HEK293T (cell line): ENCODE measurements around the gene MYRF.

ENCODE experiments used
- CTCF ChIA-PET: fragments of 350-600 bp; formaldehyde crosslinking; extraction: SDS; loops from one replicate; lab custom pipeline; 2021; ENCODE audit warnings: antibody characterized with exemption, inconsistent platforms; lab: Yijun Ruan, JAX
- POLR2A ChIA-PET: fragments of 350-600 bp; formaldehyde crosslinking; extraction: SDS; loops from one replicate; lab custom pipeline; 2020; ENCODE audit warnings: antibody characterized with exemption, inconsistent platforms; lab: Yijun Ruan, JAX
- DNase-seq: peaks from one replicate; pipeline ENCODE4 v3.0.0; 2012; ENCODE audit warnings: mixed read lengths; ENCODE audit errors: extremely low spot score
- ARNT ChIP-seq: fragments of 450-650 bp; IDR thresholded peaks from 2 replicates; pipeline ENCODE4 v1.6.1; 2017; ENCODE audit warnings: mild to moderate bottlenecking
- BHLHE40 ChIP-seq: fragments of 450-650 bp; IDR thresholded peaks from 2 replicates; pipeline ENCODE4 v1.6.1; 2016; ENCODE audit warnings: mild to moderate bottlenecking, moderate library complexity, borderline replicate concordance
- CTBP1 ChIP-seq: fragments of 450-650 bp; IDR thresholded peaks from 2 replicates; pipeline ENCODE4 v1.6.1; 2016; ENCODE audit warnings: borderline replicate concordance
- ELF4 ChIP-seq: fragments of 450-650 bp; IDR thresholded peaks from 2 replicates; pipeline ENCODE4 v1.6.1; 2017; ENCODE audit warnings: antibody characterized with exemption
- FOXA1 ChIP-seq: fragments of 450-650 bp; IDR thresholded peaks from 2 replicates; pipeline ENCODE4 v1.6.1; 2016; ENCODE audit warnings: mild to moderate bottlenecking
- FOXK2 ChIP-seq: fragments of 450-650 bp; IDR thresholded peaks from 2 replicates; pipeline ENCODE4 v1.6.1; 2016; ENCODE audit warnings: mild to moderate bottlenecking
- FOXM1 ChIP-seq: fragments of 450-650 bp; IDR thresholded peaks from 2 replicates; pipeline ENCODE4 v1.6.1; 2017; ENCODE audit warnings: mild to moderate bottlenecking, borderline replicate concordance
- HDGF ChIP-seq: fragments of 450-650 bp; IDR thresholded peaks from 2 replicates; pipeline ENCODE4 v1.6.1; 2017; ENCODE audit warnings: antibody characterized with exemption, borderline replicate concordance
- L3MBTL2 ChIP-seq: fragments of 450-650 bp; conservative IDR thresholded peaks from 2 replicates; pipeline ENCODE4 v1.6.1; 2016; ENCODE audit warnings: mild to moderate bottlenecking
- LEF1 ChIP-seq: fragments of 450-650 bp; IDR thresholded peaks from 2 replicates; pipeline ENCODE4 v1.6.1; 2017; ENCODE audit warnings: mild to moderate bottlenecking, borderline replicate concordance
- NFRKB ChIP-seq: fragments of 450-650 bp; IDR thresholded peaks from 2 replicates; pipeline ENCODE4 v1.6.1; 2016; ENCODE audit warnings: mild to moderate bottlenecking, moderate library complexity
- SP1 ChIP-seq: fragments of 450-650 bp; IDR thresholded peaks from 2 replicates; pipeline ENCODE4 v1.6.1; 2017
- SUZ12 ChIP-seq: fragments of 450-650 bp; IDR thresholded peaks from 2 replicates; pipeline ENCODE4 v1.6.1; 2016; ENCODE audit warnings: mild to moderate bottlenecking
- TARDBP ChIP-seq: fragments of 450-650 bp; IDR thresholded peaks from 2 replicates; pipeline ENCODE4 v1.6.1; 2016
- ZNF384 ChIP-seq: fragments of 450-650 bp; IDR thresholded peaks from 2 replicates; pipeline ENCODE4 v1.6.1; 2016
- TF ChIP-seq, protein P1 (sequence below): fragments of 450-650 bp; IDR thresholded peaks from 2 replicates; pipeline ENCODE4 v1.6.1; 2016

The MYRF gene

DNA sequence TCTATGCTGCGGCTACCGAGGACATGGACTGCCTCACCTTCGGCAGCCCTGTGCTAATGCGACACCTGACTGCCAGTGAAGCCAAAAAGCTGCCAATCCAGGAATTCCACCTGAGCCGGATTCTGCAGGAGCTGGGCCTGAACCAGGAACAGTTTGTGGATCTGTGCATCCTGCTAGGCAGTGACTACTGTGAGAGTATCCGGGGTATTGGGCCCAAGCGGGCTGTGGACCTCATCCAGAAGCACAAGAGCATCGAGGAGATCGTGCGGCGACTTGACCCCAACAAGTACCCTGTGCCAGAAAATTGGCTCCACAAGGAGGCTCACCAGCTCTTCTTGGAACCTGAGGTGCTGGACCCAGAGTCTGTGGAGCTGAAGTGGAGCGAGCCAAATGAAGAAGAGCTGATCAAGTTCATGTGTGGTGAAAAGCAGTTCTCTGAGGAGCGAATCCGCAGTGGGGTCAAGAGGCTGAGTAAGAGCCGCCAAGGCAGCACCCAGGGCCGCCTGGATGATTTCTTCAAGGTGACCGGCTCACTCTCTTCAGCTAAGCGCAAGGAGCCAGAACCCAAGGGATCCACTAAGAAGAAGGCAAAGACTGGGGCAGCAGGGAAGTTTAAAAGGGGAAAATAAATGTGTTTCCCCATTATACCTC lies 43.6 kb downstream of the MYRF start:
- ChIA-PET POLR2A (interaction anchor here (0.9 to 3.3 kb wide), 2 partner anchors 19 to 38 kb away, joined by 3 to 16 read pairs; no protein-coding TSS in a partner anchor), CTCF (interaction anchor here (0.9 to 2.4 kb wide), 4 partner anchors 18 to 150 kb away, joined by 3 to 15 read pairs (median 3); no protein-coding TSS in a partner anchor)
- TF ChIP-seq TARDBP: no peak
- no peak for TF ChIP-seq SP1
- TF ChIP-seq, protein P1, sequence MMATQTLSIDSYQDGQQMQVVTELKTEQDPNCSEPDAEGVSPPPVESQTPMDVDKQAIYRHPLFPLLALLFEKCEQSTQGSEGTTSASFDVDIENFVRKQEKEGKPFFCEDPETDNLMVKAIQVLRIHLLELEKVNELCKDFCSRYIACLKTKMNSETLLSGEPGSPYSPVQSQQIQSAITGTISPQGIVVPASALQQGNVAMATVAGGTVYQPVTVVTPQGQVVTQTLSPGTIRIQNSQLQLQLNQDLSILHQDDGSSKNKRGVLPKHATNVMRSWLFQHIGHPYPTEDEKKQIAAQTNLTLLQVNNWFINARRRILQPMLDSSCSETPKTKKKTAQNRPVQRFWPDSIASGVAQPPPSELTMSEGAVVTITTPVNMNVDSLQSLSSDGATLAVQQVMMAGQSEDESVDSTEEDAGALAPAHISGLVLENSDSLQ: no peak
- no peak for DNase-seq

DNA sequence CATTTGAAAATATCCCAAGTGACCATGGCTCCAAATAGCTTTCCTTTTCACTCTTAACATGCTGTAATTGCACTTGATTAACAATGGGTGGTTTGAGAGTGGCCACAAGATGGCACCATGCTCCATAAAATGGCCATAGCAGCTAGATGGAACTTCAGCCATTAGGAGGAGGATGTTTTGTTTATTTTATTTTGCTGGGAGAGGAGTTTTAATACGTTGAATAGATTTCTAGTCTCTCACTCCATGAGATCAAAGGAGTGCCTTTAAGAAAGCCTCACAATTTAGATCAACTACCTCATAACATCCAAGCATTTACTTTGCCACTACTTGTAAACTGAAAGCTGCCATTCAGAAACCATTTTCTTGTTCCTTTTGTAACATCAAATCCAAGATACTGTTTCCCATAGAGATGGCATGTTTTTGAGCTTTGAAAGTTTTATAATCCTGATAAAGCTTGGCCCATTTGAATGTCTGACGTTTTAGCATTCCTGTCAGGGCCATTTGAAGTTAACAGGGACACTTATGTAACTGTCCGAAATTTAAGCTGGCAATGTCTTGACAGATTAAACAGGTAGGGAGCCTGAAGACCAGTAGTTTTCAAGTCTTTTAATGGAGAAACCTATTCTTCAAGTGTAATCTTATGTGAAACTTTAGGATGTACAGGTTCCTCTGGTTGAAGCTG lies 45.0 kb downstream of the MYRF start:
- DNase-seq: peak; percentile 62
- ChIA-PET CTCF (interaction anchor here (0.6 to 2.4 kb wide), 17 partner anchors 8 to 656 kb away, joined by 3 to 15 read pairs (median 3); no protein-coding TSS in a partner anchor), POLR2A (interaction anchor here (0.7 to 3.3 kb wide), 4 partner anchors 17 to 776 kb away, joined by 3 to 16 read pairs (median 4); partner anchors contain the start of genes EEF1G and FADS2)
- TF ChIP-seq LEF1 (peak; percentile 56; the same call in 1 of the 2 replicates), L3MBTL2 (no peak)
- TF ChIP-seq, protein P1: 0 out of 2 replicates have a peak, but pooled peaks have one; percentile 2

DNA sequence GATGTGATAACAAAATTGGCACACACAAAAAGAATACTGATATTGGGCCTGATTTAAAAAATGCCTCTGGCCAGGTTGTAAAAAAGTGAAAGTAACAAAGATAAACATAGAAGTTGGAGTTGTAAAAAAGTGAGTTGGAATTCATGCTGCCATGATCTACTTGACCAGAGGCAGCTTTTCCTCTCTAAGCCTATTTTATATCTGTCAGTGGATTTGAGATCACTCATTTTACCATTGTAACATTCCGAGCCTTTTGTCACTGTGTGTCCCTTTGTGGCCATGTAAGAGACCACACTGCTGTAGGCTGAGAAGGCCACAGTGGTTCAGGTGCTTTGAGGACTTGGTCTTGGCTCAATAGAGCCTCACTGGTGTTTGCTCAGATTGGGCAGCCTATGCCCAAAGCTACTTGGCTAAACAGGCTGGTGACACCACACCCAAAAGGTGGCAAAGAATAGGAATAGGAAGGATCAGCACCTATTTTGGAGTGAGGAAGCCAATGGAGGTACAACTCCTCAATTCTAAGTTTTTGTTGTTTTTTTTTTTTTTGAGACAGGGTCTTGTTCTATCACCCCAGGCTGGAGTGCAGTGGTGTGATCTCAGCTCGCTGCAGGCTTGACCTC lies 47.3 kb downstream of the MYRF start:
- TF ChIP-seq L3MBTL2 (no peak), BHLHE40 (no peak), ZNF384 (no peak), FOXM1 (no peak), TARDBP (no peak), HDGF (no peak), ARNT (no peak)
- TF ChIP-seq, protein P1: no peak
- CTCF ChIA-PET: interaction anchor here (1.0 kb wide), 1 partner anchor 99 kb away, joined by 4 read pairs; no protein-coding TSS in a partner anchor
- POLR2A ChIA-PET: interaction anchor here (1.3 to 2.2 kb wide), 2 partner anchors 16 to 29 kb away, joined by 3 to 6 read pairs; partner anchors contain the start of gene FADS2
- no peak for DNase-seq

- no peak for DNase-seq
- ChIA-PET CTCF (interaction anchor here (1.0 kb wide), 1 partner anchor 306 kb away, joined by 4 read pairs; no protein-coding TSS in a partner anchor), POLR2A (interaction anchor here (1.2 to 2.2 kb wide), 4 partner anchors 8 to 28 kb away, joined by 3 to 6 read pairs (median 4); partner anchors contain the start of genes FADS1, FADS2, FEN1 and TMEM258)
- TF ChIP-seq SUZ12 (no peak), ZNF384 (no peak), NFRKB (no peak), FOXK2 (no peak), L3MBTL2 (no peak), LEF1 (no peak), FOXA1 (no peak), SP1 (no peak), CTBP1 (no peak), TARDBP (no peak), ELF4 (no peak), FOXM1 (no peak), HDGF (no peak), BHLHE40 (no peak), ARNT (no peak)
- TF ChIP-seq, protein P1: no peak
Measured at GRCh38 chr11:61800331-61801281, 48.2 kb downstream of the MYRF start.

GRCh38 chr11:61802605-61803004 lies 50.2 kb downstream of the MYRF start:
- ChIA-PET CTCF (no interaction called here), POLR2A (interaction anchor here (1.5 kb wide), 1 partner anchor 13 kb away, joined by 3 read pairs; no protein-coding TSS in a partner anchor)
- no peak for TF ChIP-seq ZNF384
- TF ChIP-seq BHLHE40: no peak
- no peak for TF ChIP-seq L3MBTL2
- TF ChIP-seq CTBP1: no peak
- no peak for TF ChIP-seq SUZ12
- TF ChIP-seq FOXK2: no peak
- no peak for TF ChIP-seq ARNT
- no peak for TF ChIP-seq TARDBP
- TF ChIP-seq HDGF: no peak
- no peak for TF ChIP-seq FOXM1
- TF ChIP-seq SP1: no peak
- no peak for TF ChIP-seq FOXA1
- TF ChIP-seq NFRKB: no peak
- no peak for TF ChIP-seq LEF1
- TF ChIP-seq, protein P1: no peak
- no peak for TF ChIP-seq ELF4
- DNase-seq: no peak
